Fibroblast of the conjunctiva (primary cell): ENCODE data around the gene IPO8.
"Not testable (repeated sequence)": the region's sequence is repeated elsewhere in the genome, so short reads cannot be mapped to it uniquely, and the experiment has no call there.

Experiments
- DNase-seq: peaks from one replicate; pipeline ENCODE4 v3.0.0-alpha.2; 2010; ENCODE audit warnings: low read depth

The IPO8 gene

GRCh38 chr12:30687265-30687986 is 8.2 kb downstream of the IPO8 start:
- no peak for DNase-seq

GRCh38 chr12:30679241-30679640 is 16.4 kb downstream of the IPO8 start:
- no peak for DNase-seq

- no peak for DNase-seq
Observed at GRCh38 chr12:30678221-30678620, 17.4 kb downstream of the IPO8 start.

- no peak for DNase-seq
Observed at GRCh38 chr12:30661210-30661609, 34.5 kb downstream of the IPO8 start.

GRCh38 chr12:30652034-30652696 is 43.5 kb downstream of the IPO8 start:
- no peak for DNase-seq

- no peak for DNase-seq
Observed at GRCh38 chr12:30646821-30647220, 48.8 kb downstream of the IPO8 start.

GRCh38 chr12:30643366-30643765 is 52.3 kb downstream of the IPO8 start:
- DNase-seq, result no peak

GRCh38 chr12:30640392-30640791 is 55.3 kb downstream of the IPO8 start:
- DNase-seq, result no peak

- DNase-seq, result no peak
Observed at GRCh38 chr12:30635385-30635784, 60.3 kb downstream of the IPO8 start.

- no peak for DNase-seq
Observed at GRCh38 chr12:30631740-30632139, 63.9 kb downstream of the IPO8 start.

GRCh38 chr12:30630979-30631285 is 64.7 kb downstream of the IPO8 start:
- DNase-seq, result no peak

- no peak for DNase-seq
Observed at GRCh38 chr12:30630076-30630978, 65.3 kb downstream of the IPO8 start.

- DNase-seq, result no peak
Observed at GRCh38 chr12:30626847-30627246, 68.8 kb downstream of the IPO8 start.

GRCh38 chr12:30624009-30624408 is 71.7 kb downstream of the IPO8 start:
- DNase-seq, result no peak

- no peak for DNase-seq
Observed at GRCh38 chr12:30622509-30622908, 73.2 kb downstream of the IPO8 start.

GRCh38 chr12:30621663-30622241 is 73.9 kb downstream of the IPO8 start:
- DNase-seq, result not testable (repeated sequence)

- no peak for DNase-seq
Observed at GRCh38 chr12:30617346-30618016, 78.2 kb downstream of the IPO8 start.

- no peak for DNase-seq
Observed at GRCh38 chr12:30614031-30614430, 81.6 kb downstream of the IPO8 start.

- no peak for DNase-seq
Observed at GRCh38 chr12:30613119-30613830, 82.4 kb downstream of the IPO8 start.

GRCh38 chr12:30610718-30611117 is 85.0 kb downstream of the IPO8 start:
- DNase-seq, result no peak

GRCh38 chr12:30609819-30610218 is 85.8 kb downstream of the IPO8 start:
- DNase-seq, result not testable (repeated sequence)
